K562 (cell line): ENCODE measurements around the gene ICA1. TPM values are rescaled to one million over a fixed set of nuclear protein-coding genes. Genes with fewer than 3 reads are reported as not detected.

Experiments used
- ATAC-seq: fragments of 200-7000 bp; cut with Tn5 transposase; 3 replicates; pipeline ENCODE4 v1.9.1; 2020; ENCODE audit warnings: moderate library complexity
- BruUV-seq: library from RNA; stranded (reverse); fragments of 400-500 nt; replicated peaks from 2 replicates; lab custom pipeline; 2021; lab: Mats Ljungman, UMichigan
- CTCF ChIA-PET: fragments of 300-600 bp; formaldehyde crosslinking; extraction: SDS; loops from one replicate; lab custom pipeline; 2021; ENCODE audit warnings: low intra/inter-chr PET ratio; lab: Yijun Ruan, JAX
- POLR2A ChIA-PET: fragments of 300-600, 350-650 bp; sonication (Branson Sonifier 250); formaldehyde crosslinking; extraction: SDS; loops from one replicate; lab custom pipeline; 2021; ENCODE audit warnings: antibody characterized with exemption, inconsistent platforms; lab: Yijun Ruan, JAX
- DNase-seq, 4 experiments: peaks; one replicate each; pipeline versions ENCODE4 v3.0.0 to v3.0.0-alpha.2; 2011 to 2018; ENCODE audit warnings: low spot score in 3 of 4, mixed read lengths in 3 of 4; ENCODE audit errors: extremely low read depth in 1 of 4
- FAIRE-seq: peaks from 2 replicates; lab custom pipeline; 2011; peaks lifted over from hg19 to GRCh38; lab: Jason Lieb, UNC
- H2AFZ ChIP-seq: 2 replicates; pipeline ENCODE4 v1.6.0; 2011; ENCODE audit warnings: low read depth, low read length, control low read depth, inconsistent platforms
- H3K27ac ChIP-seq: fragments of 200-600 bp; 3 replicates; pipeline ENCODE4 v1.8.0; 2011; ENCODE audit warnings: low read depth, mild to moderate bottlenecking, control low read depth, inconsistent platforms, low read length, moderate library complexity, mixed read lengths; ENCODE audit errors: extremely low read depth
- H3K27me3 ChIP-seq, 2 experiments: fragments of 300-600 bp in 1 of 2; 2 replicates in 1 of 2; 3 replicates in 1 of 2; pipeline versions ENCODE4 v1.6.0 to v1.8.0; 2011; ENCODE audit warnings: inconsistent platforms in 2 of 2, low read length in 2 of 2, mild to moderate bottlenecking in 1 of 2, mixed read lengths in 1 of 2, moderate library complexity in 1 of 2; ENCODE audit not compliant: control insufficient read depth in 2 of 2, insufficient read depth in 2 of 2
- H3K36me3 ChIP-seq: fragments of 300-600 bp; 3 replicates; pipeline ENCODE4 v1.8.0; 2011; ENCODE audit warnings: mild to moderate bottlenecking, low read length, inconsistent platforms; ENCODE audit not compliant: control insufficient read depth, insufficient read depth
- H3K4me1 ChIP-seq, 2 experiments: fragments of 200-600 bp in 1 of 2; replicated peaks in 1 of 2; 2 replicates in 1 of 2; 3 replicates in 1 of 2; pipeline versions ENCODE4 v1.5.1 to v1.8.0; 2011; ENCODE audit warnings: inconsistent platforms in 2 of 2, low read length in 2 of 2, mild to moderate bottlenecking in 1 of 2, mixed read lengths in 1 of 2, moderate library complexity in 1 of 2; ENCODE audit not compliant: control insufficient read depth in 2 of 2, insufficient read depth in 2 of 2
- H3K4me2 ChIP-seq: 2 replicates; pipeline ENCODE4 v1.6.1; 2011; ENCODE audit warnings: low read length, control low read depth, inconsistent platforms, mixed read lengths; ENCODE audit not compliant: insufficient read depth
- H3K4me3 ChIP-seq: fragments of 200-600 bp; sonication (generic), shearing (Covaris generic); 2 replicates; pipeline ENCODE4 v1.5.1; 2016; ENCODE audit warnings: control low read depth, inconsistent platforms
- H3K79me2 ChIP-seq: fragments of 200-600 bp; 3 replicates; pipeline ENCODE4 v1.8.0; 2011; ENCODE audit warnings: low read length, inconsistent platforms; ENCODE audit not compliant: control insufficient read depth, insufficient read depth
- H3K9ac ChIP-seq, 2 experiments: 2 replicates each; pipeline versions ENCODE4 v1.6.0 to v1.6.1; 2011; ENCODE audit warnings: low read depth in 2 of 2, low read length in 2 of 2, control low read depth in 1 of 2, inconsistent platforms in 1 of 2, mild to moderate bottlenecking in 1 of 2, mixed read lengths in 1 of 2; ENCODE audit not compliant: insufficient read depth in 1 of 2
- H3K9me1 ChIP-seq: one replicate; pipeline ENCODE4 v1.6.0; 2011; ENCODE audit warnings: inconsistent platforms, mild to moderate bottlenecking, low read length, moderate library complexity; ENCODE audit not compliant: control insufficient read depth, insufficient read depth
- H3K9me3 ChIP-seq: replicated peaks from 2 replicates; pipeline ENCODE4 v1.5.1; 2011; ENCODE audit warnings: low read depth, low read length, inconsistent platforms; ENCODE audit not compliant: control insufficient read depth, insufficient read depth
- H4K20me1 ChIP-seq: replicated peaks from 2 replicates; pipeline ENCODE4 v1.6.1; 2011; ENCODE audit warnings: low read length, inconsistent platforms, mixed read lengths; ENCODE audit not compliant: control insufficient read depth, insufficient read depth
- CCNT2 ChIP-seq: IDR thresholded peaks from 2 replicates; pipeline ENCODE4 v1.6.1; 2011; ENCODE audit warnings: borderline replicate concordance, low read depth, mild to moderate bottlenecking, moderate library complexity, mixed read lengths, low read length; ENCODE audit not compliant: insufficient read length; ENCODE audit errors: extremely low read depth
- FIP1L1 ChIP-seq: fragments of 200-400 bp; formaldehyde crosslinking; IDR thresholded peaks from 2 replicates; pipeline ENCODE4 v1.6.1; 2018; ENCODE audit warnings: mild to moderate bottlenecking, low read depth, low read length; ENCODE audit not compliant: poor library complexity, severe bottlenecking
- FOSL1 ChIP-seq: fragments of 200-800 bp; sonication (Bioruptor generic); conservative IDR thresholded peaks from 2 replicates; pipeline ENCODE4 v1.6.1; 2016; ENCODE audit warnings: missing genetic modification characterization, missing compliant biosample characterization
- HEY1 ChIP-seq: fragments of 250-450 bp; sonication (Bioruptor Pico); IDR thresholded peaks from 2 replicates; pipeline ENCODE4 v1.5.0; 2020; ENCODE audit warnings: mild to moderate bottlenecking, moderate library complexity, borderline replicate concordance
- MAZ ChIP-seq, 2 experiments: fragments of 450-650 bp in 1 of 2; sonication (generic) in 1 of 2; formaldehyde crosslinking; IDR thresholded peaks in 1 of 2; conservative IDR thresholded peaks in 1 of 2; 2 replicates each; pipeline versions ENCODE4 v1.4.0 to v1.5.0; 2020; ENCODE audit warnings: mild to moderate bottlenecking in 1 of 2, missing genetic modification reagents in 1 of 2
- SRF ChIP-seq, 2 experiments: fragments of 250-450, 450-650 bp in 1 of 2; sonication (Bioruptor Pico) in 1 of 2; sonication (generic) in 1 of 2; formaldehyde crosslinking; IDR thresholded peaks; 2 replicates each; pipeline versions ENCODE4 v1.5.0 to v1.5.1; 2020 to 2022; ENCODE audit warnings: mild to moderate bottlenecking in 1 of 2, missing genetic modification reagents in 1 of 2
- TAF9B ChIP-seq: fragments of 450-650 bp; IDR thresholded peaks from 2 replicates; pipeline ENCODE4 v1.6.1; 2018; ENCODE audit warnings: mild to moderate bottlenecking; ENCODE audit not compliant: partially characterized antibody
- TGIF2 ChIP-seq: sonication (generic); formaldehyde crosslinking; IDR thresholded peaks from 2 replicates; pipeline ENCODE4 v1.8.1; 2022; ENCODE audit warnings: mild to moderate bottlenecking, missing genetic modification reagents, moderate library complexity
- TSHZ1 ChIP-seq: fragments of 250-450 bp; sonication (Bioruptor Pico); IDR thresholded peaks from 2 replicates; pipeline ENCODE4 v1.4.0; 2020; ENCODE audit warnings: mild to moderate bottlenecking, moderate library complexity
- U2AF1 ChIP-seq: fragments of 200-400 bp; formaldehyde crosslinking; optimal IDR thresholded peaks from 2 replicates; pipeline ENCODE3; 2017; ENCODE audit warnings: mild to moderate bottlenecking, low read depth, low read length, moderate library complexity
- ZBTB7A ChIP-seq: IDR thresholded peaks from 2 replicates; pipeline ENCODE4 v1.6.1; 2011; ENCODE audit warnings: low read depth, mild to moderate bottlenecking, low read length, moderate library complexity, borderline replicate concordance; ENCODE audit not compliant: control insufficient read depth
- ZNF263 ChIP-seq: sonication (generic); formaldehyde crosslinking; IDR thresholded peaks from 2 replicates; pipeline ENCODE4 v1.8.0; 2022; ENCODE audit warnings: mild to moderate bottlenecking, missing genetic modification reagents, borderline replicate concordance
- ZNF408 ChIP-seq: fragments of 250-450 bp; sonication (Bioruptor Pico); IDR thresholded peaks from 2 replicates; pipeline ENCODE4 v1.4.0; 2020; ENCODE audit warnings: low read depth, mild to moderate bottlenecking, moderate library complexity
- ZNF551 ChIP-seq: fragments of 250-450 bp; sonication (Bioruptor Pico); IDR thresholded peaks from 2 replicates; pipeline ENCODE4 v1.5.0; 2021; ENCODE audit warnings: mild to moderate bottlenecking, moderate library complexity
- WGBS: fragments of 100-300 bp; shearing (Covaris generic); methylation state at CpG from one replicate; pipeline ENCODE4 v1.1.6; 2016; ENCODE audit warnings: low coverage, mixed read lengths; ENCODE audit not compliant: insufficient coverage; ENCODE audit errors: missing lambda C conversion rate; 5-methylcytosine and 5-hydroxymethylcytosine counted together
- in situ Hi-C: fragments of 300-500 bp; cut with MboI; formaldehyde crosslinking; loops from 4 replicates; pipeline ENCODE4 v1.15.0; 2018; ENCODE audit warnings: inconsistent platforms, mixed read lengths
- intact Hi-C: fragments of 100-400 bp; cut with micrococcal nuclease; formaldehyde crosslinking; loops from 2 replicates; pipeline ENCODE4 v1.14.2; 2022
- polyA plus RNA-seq, 8 experiments: library from polyadenylated mRNA; depleted of rRNA in 4 of 8; stranded (reverse) in 5 of 8; unstranded in 3 of 8; fragments of >200 nt; fragmentation: Nextera tagmentation in 2 of 8; fragmentation: Illumina TruSeq in 1 of 8; extraction: Ambion mirVana in 2 of 8; extraction: Trizol in 1 of 8; gene quantifications; 2 replicates each; pipeline versions ENCODE4 v1.2.1 to v1.2.3, GENCODE V29; 2011 to 2014; ENCODE audit warnings: inconsistent platforms in 1 of 8, missing spikeins in 1 of 8
- total RNA-seq, 7 experiments: library from RNA; depleted of rRNA in 6 of 7; stranded (reverse); fragments of >200 nt in 6 of 7; fragmentation: Illumina TruSeq in 2 of 7; extraction: Trizol in 2 of 7; gene quantifications; 2 replicates each; pipeline versions ENCODE4 v1.2.1 to v1.2.3, GENCODE V29; 2011 to 2021; ENCODE audit warnings: low replicate concordance in 1 of 7

Gene ICA1
- total and polyA plus RNA-seq, 9 of the 15 experiments (the other 6 are each of a cell fraction or from before 2014, with no cell fraction given) = 7.1 to 22.3 (median 16.4) TPM

GRCh38 chr7:8094164-8095140 lies 167.5 kb downstream of the ICA1 start:
- CTCF ChIA-PET = interaction anchor here (0.5 to 0.6 kb wide), 2 partner anchors 46 to 500 kb away, joined by 3 to 4 read pairs; no protein-coding TSS in a partner anchor
- no peaks in the 10 kb centered on the region for H3K9me1 ChIP-seq
- H3K79me2 ChIP-seq = no peaks in the 10 kb centered on the region
- no peaks in the 10 kb centered on the region for H3K36me3 ChIP-seq
- DNase-seq = no peak
- H3K4me2 ChIP-seq = no peak overlapping the region
- no peak overlapping the region for H3K9ac ChIP-seq
- intact Hi-C loops (no loop called here), in situ Hi-C loops (no loop called here)
- H4K20me1 ChIP-seq = no peaks in the 10 kb centered on the region; the same call in 1 of the 2 replicates
- H3K4me1 ChIP-seq = no peaks in the 10 kb centered on the region
- H3K27ac ChIP-seq = no peak overlapping the region
- POLR2A ChIA-PET = no interaction called here
- 31% methylated on average over 8 of the region's 8 CpGs for WGBS
- no peak overlapping the region for H3K4me3 ChIP-seq
- BruUV-seq = no TSS peak
- no peak for FAIRE-seq
- no peak for ATAC-seq
- H2AFZ ChIP-seq = no peak overlapping the region
- H3K27me3 ChIP-seq = no peaks in the 10 kb centered on the region
- no peaks in the 10 kb centered on the region for H3K9me3 ChIP-seq
- TF ChIP-seq TAF9B (no peak), TGIF2 (no peak), ZBTB7A (no peak), FIP1L1 (no peak), ZNF263 (CRISPR knock-in tag) (no peak), U2AF1 (no peak), SRF (CRISPR knock-in tag; IDR thresholded peaks at IDR 0.05) (no peak), FOSL1 (tag) (no peak), MAZ (CRISPR knock-in tag; conservative IDR thresholded peaks at IDR 0.05 in 1 of 2, IDR thresholded peaks at IDR 0.05 in 1 of 2) (no peak), ZNF408 (no peak), HEY1 (CRISPR knock-in tag) (no peak), TSHZ1 (CRISPR knock-in tag) (no peak), ZNF551 (no peak), CCNT2 (no peak)
